Activated CD8-positive, alpha-beta memory T cell treated with anti-CD3 and anti-CD28 coated beads for 1 hour (primary cell): Measurements from ENCODE around the gene MBOAT7.

ENCODE experiments used
- DNase-seq, 2 donors: peaks; one replicate each; pipeline ENCODE4 v3.0.0-alpha.2; 2020; ENCODE audit warnings: low read depth in 1 of 2; ENCODE audit errors: extremely low read depth in 1 of 2

MBOAT7 gene

GRCh38 chr19:54145541-54146158 lies 43.7 kb downstream of the MBOAT7 start:
- no peak for DNase-seq

GRCh38 chr19:54142166-54142780 lies 47.1 kb downstream of the MBOAT7 start:
- no peak for DNase-seq

GRCh38 chr19:54141356-54141755 lies 48.0 kb downstream of the MBOAT7 start:
- DNase-seq = no peak

- no peak for DNase-seq
Observed at GRCh38 chr19:54138489-54139256, 50.7 kb downstream of the MBOAT7 start.

- DNase-seq = peak in 1 of 2 donors; percentile 12
Observed at GRCh38 chr19:54137699-54138488, 51.5 kb downstream of the MBOAT7 start, which contains the start of gene CNOT3. Gene CNOT3 (plus strand): TSS chr19:54137762. CDS start chr19:54142979, 5,217 bp downstream.

GRCh38 chr19:54136864-54137698 lies 52.3 kb downstream of the MBOAT7 start:
- peak; percentile 95 to 98 for DNase-seq

- no peak for DNase-seq
Observed at GRCh38 chr19:54136086-54136863, 53.1 kb downstream of the MBOAT7 start.

GRCh38 chr19:54133957-54134590 lies 55.3 kb downstream of the MBOAT7 start:
- DNase-seq = no peak

- no peak for DNase-seq
Observed at GRCh38 chr19:54133312-54133956, 55.9 kb downstream of the MBOAT7 start.

GRCh38 chr19:54129617-54129996 lies 59.8 kb downstream of the MBOAT7 start:
- no peak for DNase-seq

- no peak for DNase-seq
Observed at GRCh38 chr19:54128796-54129616, 60.4 kb downstream of the MBOAT7 start.

- no peak for DNase-seq
Observed at GRCh38 chr19:54128441-54128725, 61.0 kb downstream of the MBOAT7 start.

GRCh38 chr19:54127688-54128440 lies 61.5 kb downstream of the MBOAT7 start:
- DNase-seq = no peak

GRCh38 chr19:54125713-54126112 lies 63.7 kb downstream of the MBOAT7 start:
- no peak for DNase-seq

- DNase-seq = no peak
Observed at GRCh38 chr19:54124393-54124792, 65.0 kb downstream of the MBOAT7 start.

- DNase-seq = no peak
Observed at GRCh38 chr19:54123682-54124081, 65.7 kb downstream of the MBOAT7 start.
